Cardiac muscle cell (in vitro differentiated cells and primary cell): ENCODE measurements around the gene BACH1. TPM values are rescaled to one million over a fixed set of nuclear protein-coding genes. Genes with fewer than 3 reads are reported as not detected.

ENCODE experiments used
- DNase-seq, 2 donors: peaks; one replicate each; pipeline versions ENCODE4 v3.0.0 to v3.0.0-alpha.2; 2010 to 2017; ENCODE audit warnings: low read depth in 1 of 2, low spot score in 1 of 2
- H3K27ac ChIP-seq: fragments of 200-600 bp; sonication (generic); 2 replicates; pipeline ENCODE4 v1.5.1; 2016
- H3K27me3 ChIP-seq: fragments of 200-600 bp; sonication (generic); 2 replicates; pipeline ENCODE4 v1.6.0; 2016; ENCODE audit warnings: control low read depth
- H3K36me3 ChIP-seq: fragments of 200-600 bp; sonication (generic); 2 replicates; pipeline ENCODE4 v1.5.1; 2016; ENCODE audit warnings: control low read depth
- H3K4me1 ChIP-seq: fragments of 200-600 bp; sonication (generic); 2 replicates; pipeline ENCODE4 v1.8.1; 2017; ENCODE audit warnings: low read depth, mild to moderate bottlenecking, mixed run types
- H3K4me3 ChIP-seq: fragments of 200-600 bp; sonication (generic); 2 replicates; pipeline ENCODE4 v1.5.1; 2016; ENCODE audit warnings: mild to moderate bottlenecking
- H3K9me3 ChIP-seq: fragments of 200-600 bp; sonication (generic); 2 replicates; pipeline ENCODE4 v1.5.1; 2017; ENCODE audit warnings: low read depth, mild to moderate bottlenecking, control low read depth
- polyA plus RNA-seq: library from polyadenylated mRNA; unstranded; fragments of >200 nt; fragmentation: Nextera tagmentation; extraction: Ambion mirVana; gene quantifications from 2 replicates; pipeline ENCODE4 v1.2.1, GENCODE V29; 2016
- total RNA-seq: library from RNA; depleted of rRNA; stranded (reverse); fragments of >200 nt; gene quantifications from 2 replicates; pipeline ENCODE4 v1.2.3, GENCODE V29; 2016
- TF ChIP-seq, protein P1 (sequence below): IDR thresholded peaks from 2 replicates; pipeline ENCODE4 v1.5.1; 2012; ENCODE audit warnings: low read depth, mild to moderate bottlenecking, low read length

Gene BACH1
- total and polyA plus RNA-seq, 2 experiments from 2014 or later: 17.2 to 32.3 TPM

GRCh38 chr21:29384683-29385359, 86.1 kb downstream of the BACH1 start:
- no peak for DNase-seq
- Histone ChIP-seq H3K27me3 (no peaks in the 10 kb centered on the region), H3K27ac (no peak overlapping the region), H3K4me3 (no peak overlapping the region), H3K9me3 (no peaks in the 10 kb centered on the region), H3K4me1 (peaks cover 10% of the 10 kb centered on the region), H3K36me3 (no peaks in the 10 kb centered on the region)
- TF ChIP-seq, protein P1, sequence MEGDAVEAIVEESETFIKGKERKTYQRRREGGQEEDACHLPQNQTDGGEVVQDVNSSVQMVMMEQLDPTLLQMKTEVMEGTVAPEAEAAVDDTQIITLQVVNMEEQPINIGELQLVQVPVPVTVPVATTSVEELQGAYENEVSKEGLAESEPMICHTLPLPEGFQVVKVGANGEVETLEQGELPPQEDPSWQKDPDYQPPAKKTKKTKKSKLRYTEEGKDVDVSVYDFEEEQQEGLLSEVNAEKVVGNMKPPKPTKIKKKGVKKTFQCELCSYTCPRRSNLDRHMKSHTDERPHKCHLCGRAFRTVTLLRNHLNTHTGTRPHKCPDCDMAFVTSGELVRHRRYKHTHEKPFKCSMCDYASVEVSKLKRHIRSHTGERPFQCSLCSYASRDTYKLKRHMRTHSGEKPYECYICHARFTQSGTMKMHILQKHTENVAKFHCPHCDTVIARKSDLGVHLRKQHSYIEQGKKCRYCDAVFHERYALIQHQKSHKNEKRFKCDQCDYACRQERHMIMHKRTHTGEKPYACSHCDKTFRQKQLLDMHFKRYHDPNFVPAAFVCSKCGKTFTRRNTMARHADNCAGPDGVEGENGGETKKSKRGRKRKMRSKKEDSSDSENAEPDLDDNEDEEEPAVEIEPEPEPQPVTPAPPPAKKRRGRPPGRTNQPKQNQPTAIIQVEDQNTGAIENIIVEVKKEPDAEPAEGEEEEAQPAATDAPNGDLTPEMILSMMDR: no peak

DNA sequence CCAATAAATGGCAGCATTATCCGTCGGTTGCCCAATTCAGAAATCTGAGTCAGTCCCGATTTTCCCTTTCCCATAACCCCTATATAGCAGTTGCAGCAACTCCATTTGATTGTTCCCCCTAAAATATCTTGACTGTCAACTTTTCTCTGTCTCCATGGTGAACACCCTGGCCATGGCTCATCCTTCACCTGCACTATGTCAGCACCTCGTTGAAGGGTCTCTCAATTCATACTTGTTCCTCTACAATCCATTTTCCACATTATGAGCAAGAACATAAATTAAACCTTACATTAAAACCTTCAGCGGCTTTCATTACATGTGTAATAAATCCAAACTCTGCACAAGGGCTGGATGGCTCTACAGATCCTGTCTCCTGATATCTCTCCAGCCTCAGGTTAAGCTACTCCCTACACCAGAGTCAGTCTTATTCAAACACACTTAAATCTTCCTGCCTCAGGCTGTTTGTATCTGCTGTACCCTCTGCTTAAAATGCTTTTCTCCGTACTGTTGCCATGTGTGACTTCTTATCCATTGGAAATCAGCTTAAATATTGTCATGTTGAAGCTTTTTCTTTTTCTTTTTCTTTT, 87.3 kb downstream of the BACH1 start:
- Histone ChIP-seq H3K4me3 (no peak overlapping the region), H3K27ac (no peak overlapping the region), H3K36me3 (no peaks in the 10 kb centered on the region), H3K9me3 (no peaks in the 10 kb centered on the region), H3K27me3 (no peaks in the 10 kb centered on the region), H3K4me1 (peaks cover 10% of the 10 kb centered on the region)
- DNase-seq: no peak
- TF ChIP-seq, protein P1: no peak

GRCh38 chr21:29386803-29387202, 88.1 kb downstream of the BACH1 start:
- no peaks in the 10 kb centered on the region for H3K27me3 ChIP-seq
- H3K4me1 ChIP-seq: peaks cover 10% of the 10 kb centered on the region
- TF ChIP-seq, protein P1: no peak
- H3K36me3 ChIP-seq: no peaks in the 10 kb centered on the region
- no peaks in the 10 kb centered on the region for H3K9me3 ChIP-seq
- no peak overlapping the region for H3K27ac ChIP-seq
- H3K4me3 ChIP-seq: no peak overlapping the region
- no peak for DNase-seq

GRCh38 chr21:29387598-29387997, 88.9 kb downstream of the BACH1 start:
- H3K36me3 ChIP-seq: no peaks in the 10 kb centered on the region
- DNase-seq: no peak
- no peak overlapping the region for H3K4me3 ChIP-seq
- no peaks in the 10 kb centered on the region for H3K9me3 ChIP-seq
- TF ChIP-seq, protein P1: no peak
- no peaks in the 10 kb centered on the region for H3K27me3 ChIP-seq
- H3K27ac ChIP-seq: no peak overlapping the region
- peaks cover 10% of the 10 kb centered on the region for H3K4me1 ChIP-seq

GRCh38 chr21:29389136-29389535, 90.4 kb downstream of the BACH1 start:
- no peaks in the 10 kb centered on the region for H3K9me3 ChIP-seq
- peaks cover 10% of the 10 kb centered on the region for H3K4me1 ChIP-seq
- H3K4me3 ChIP-seq: no peak overlapping the region
- TF ChIP-seq, protein P1: no peak
- no peak for DNase-seq
- no peaks in the 10 kb centered on the region for H3K36me3 ChIP-seq
- H3K27ac ChIP-seq: no peak overlapping the region
- no peaks in the 10 kb centered on the region for H3K27me3 ChIP-seq
